Astrocyte (in vitro differentiated cells and primary cell): ENCODE data around the gene NCAPG2. TPM values are rescaled to one million over a fixed set of nuclear protein-coding genes. Genes with fewer than 3 reads are reported as not detected.

Experiments used
- DNase-seq: peaks from one replicate; pipeline ENCODE4 v3.0.0-alpha.2; 2010; ENCODE audit warnings: low read depth
- FAIRE-seq: peaks from 2 replicates; lab custom pipeline; 2011; peaks lifted over from hg19 to GRCh38; lab: Jason Lieb, UNC
- H2AFZ ChIP-seq: 2 replicates; pipeline ENCODE4 v1.6.0; 2012; ENCODE audit warnings: low read depth, low read length, inconsistent platforms
- H3K27ac ChIP-seq: 2 replicates; pipeline ENCODE4 v1.5.1; 2011; ENCODE audit warnings: low read depth, low read length, inconsistent platforms
- H3K27me3 ChIP-seq: 2 replicates; pipeline ENCODE4 v1.6.0; 2011; ENCODE audit warnings: low read length, inconsistent platforms; ENCODE audit not compliant: insufficient read depth
- H3K36me3 ChIP-seq: 2 replicates; pipeline ENCODE4 v1.5.1; 2011; ENCODE audit warnings: low read length, inconsistent platforms; ENCODE audit not compliant: insufficient read depth
- H3K4me1 ChIP-seq: 2 replicates; pipeline ENCODE4 v1.5.1; 2011; ENCODE audit warnings: low read length, inconsistent platforms; ENCODE audit not compliant: insufficient read depth
- H3K4me2 ChIP-seq: 2 replicates; pipeline ENCODE4 v1.6.0; 2012; ENCODE audit warnings: low read length, inconsistent platforms
- H3K4me3 ChIP-seq: 2 replicates; pipeline ENCODE4 v1.5.1; 2011; ENCODE audit warnings: low read depth, mild to moderate bottlenecking, low read length, inconsistent platforms; ENCODE audit not compliant: insufficient read depth
- H3K79me2 ChIP-seq: 2 replicates; pipeline ENCODE4 v1.6.0; 2012; ENCODE audit warnings: mild to moderate bottlenecking, low read length, inconsistent platforms; ENCODE audit not compliant: insufficient read depth
- H3K9ac ChIP-seq: 2 replicates; pipeline ENCODE4 v1.6.0; 2012; ENCODE audit warnings: mild to moderate bottlenecking, low read length, inconsistent platforms
- H3K9me3 ChIP-seq: 2 replicates; pipeline ENCODE4 v1.5.1; 2012; ENCODE audit warnings: low read depth, mild to moderate bottlenecking, low read length, inconsistent platforms; ENCODE audit not compliant: insufficient read depth
- H4K20me1 ChIP-seq: 2 replicates; pipeline ENCODE4 v1.6.0; 2012; ENCODE audit warnings: low read length, inconsistent platforms; ENCODE audit not compliant: insufficient read depth
- H3K27ac Mint-ChIP-seq: one replicate; pipeline ENCODE4 v1.8.0; 2021; ENCODE audit warnings: mild to moderate bottlenecking, mixed read lengths; ENCODE audit not compliant: unreplicated experiment
- H3K27me3 Mint-ChIP-seq: one replicate; pipeline ENCODE4 v1.8.0; 2021; ENCODE audit warnings: low read depth, mixed read lengths; ENCODE audit not compliant: unreplicated experiment
- H3K36me3 Mint-ChIP-seq: one replicate; pipeline ENCODE4 v1.8.0; 2021; ENCODE audit warnings: low read depth, mixed read lengths; ENCODE audit not compliant: unreplicated experiment
- H3K4me1 Mint-ChIP-seq: one replicate; pipeline ENCODE4 v1.8.0; 2021; ENCODE audit warnings: low read depth, mixed read lengths; ENCODE audit not compliant: unreplicated experiment
- H3K4me3 Mint-ChIP-seq: one replicate; pipeline ENCODE4 v1.8.0; 2021; ENCODE audit warnings: mild to moderate bottlenecking, moderate library complexity, mixed read lengths; ENCODE audit not compliant: unreplicated experiment
- H3K9me3 Mint-ChIP-seq: one replicate; pipeline ENCODE4 v1.8.0; 2021; ENCODE audit warnings: mild to moderate bottlenecking, mixed read lengths; ENCODE audit not compliant: unreplicated experiment
- CTCF ChIP-seq: IDR thresholded peaks from 2 replicates; pipeline ENCODE4 v1.5.1; 2011; ENCODE audit warnings: low read depth, mild to moderate bottlenecking, inconsistent platforms, low read length, moderate library complexity; ENCODE audit not compliant: insufficient read depth
- EZH2 ChIP-seq: IDR thresholded peaks from 2 replicates; pipeline ENCODE4 v1.6.1; 2012; ENCODE audit warnings: mild to moderate bottlenecking, low read length, inconsistent platforms; ENCODE audit not compliant: insufficient read depth
- total RNA-seq: library from RNA; stranded (reverse); gene quantifications from 2 replicates; pipeline ENCODE4 v1.2.1, GENCODE V29; 2021

The NCAPG2 gene
- total RNA-seq, 1 donor from 2014 or later: 9.6 TPM

GRCh38 chr7:158642149-158642548, 62.5 kb downstream of the NCAPG2 start:
- Histone ChIP-seq H3K4me3 (no peak overlapping the region), H3K9ac (no peak overlapping the region), H3K36me3 (peaks cover 15% of the 10 kb centered on the region), H4K20me1 (peaks cover 1% of the 10 kb centered on the region), H3K4me2 (no peak overlapping the region), H3K27ac (no peak overlapping the region), H2AFZ (no peak overlapping the region), H3K4me1 (no peaks in the 10 kb centered on the region), H3K27me3 (no peaks in the 10 kb centered on the region), H3K9me3 (no peaks in the 10 kb centered on the region), H3K79me2 (peaks cover 3% of the 10 kb centered on the region)
- H3K27me3 Mint-ChIP-seq: no peaks in the 10 kb centered on the region
- no peaks in the 10 kb centered on the region for H3K36me3 Mint-ChIP-seq
- no peak for FAIRE-seq
- H3K4me3 Mint-ChIP-seq: no peak overlapping the region
- no peaks in the 10 kb centered on the region for H3K9me3 Mint-ChIP-seq
- no peak overlapping the region for H3K27ac Mint-ChIP-seq
- H3K4me1 Mint-ChIP-seq: no peaks in the 10 kb centered on the region
- DNase-seq: no peak
- TF ChIP-seq CTCF: no peak
- TF ChIP-seq EZH2: no peak

GRCh38 chr7:158638001-158638400, 66.6 kb downstream of the NCAPG2 start:
- Histone ChIP-seq H3K27me3 (no peaks in the 10 kb centered on the region), H3K4me2 (no peak overlapping the region), H3K27ac (no peak overlapping the region), H3K4me1 (no peaks in the 10 kb centered on the region), H3K9me3 (no peaks in the 10 kb centered on the region), H3K9ac (no peak overlapping the region), H3K36me3 (no peaks in the 10 kb centered on the region), H4K20me1 (no peaks in the 10 kb centered on the region), H2AFZ (no peak overlapping the region), H3K79me2 (peaks cover 2% of the 10 kb centered on the region), H3K4me3 (no peak overlapping the region)
- no peaks in the 10 kb centered on the region for H3K9me3 Mint-ChIP-seq
- no peaks in the 10 kb centered on the region for H3K36me3 Mint-ChIP-seq
- H3K27ac Mint-ChIP-seq: no peak overlapping the region
- no peak for DNase-seq
- no peak overlapping the region for H3K4me3 Mint-ChIP-seq
- H3K27me3 Mint-ChIP-seq: no peaks in the 10 kb centered on the region
- no peak for TF ChIP-seq CTCF
- TF ChIP-seq EZH2: no peak
- FAIRE-seq: no peak
- H3K4me1 Mint-ChIP-seq: no peaks in the 10 kb centered on the region

- Mint-ChIP-seq H3K27me3 (no peaks in the 10 kb centered on the region), H3K36me3 (peaks cover 3% of the 10 kb centered on the region), H3K4me3 (no peak overlapping the region), H3K27ac (no peak overlapping the region), H3K9me3 (no peaks in the 10 kb centered on the region), H3K4me1 (no peaks in the 10 kb centered on the region)
- FAIRE-seq (no peak), DNase-seq (no peak)
- no peak for TF ChIP-seq CTCF
- TF ChIP-seq EZH2: no peak
- no peak overlapping the region for H3K4me3 ChIP-seq
- no peak overlapping the region for H3K27ac ChIP-seq
- H3K4me1 ChIP-seq: no peaks in the 10 kb centered on the region
- no peaks in the 10 kb centered on the region for H4K20me1 ChIP-seq
- no peaks in the 10 kb centered on the region for H3K79me2 ChIP-seq
- H3K4me2 ChIP-seq: no peak overlapping the region
- no peak overlapping the region for H2AFZ ChIP-seq
- H3K9me3 ChIP-seq: no peaks in the 10 kb centered on the region
- no peaks in the 10 kb centered on the region for H3K36me3 ChIP-seq
- H3K27me3 ChIP-seq: no peaks in the 10 kb centered on the region
- no peak overlapping the region for H3K9ac ChIP-seq
Measured at GRCh38 chr7:158633055-158633956, 71.3 kb downstream of the NCAPG2 start.
